ENCODE measurements around the gene UBAP2L. TPM values are rescaled to one million over a fixed set of nuclear protein-coding genes. Genes with fewer than 3 reads are reported as not detected.

Gene UBAP2L
- total RNA-seq, 1 donor from 2014 or later: 20.8 TPM

GRCh38 chr1:154241703-154242351, 21.1 kb downstream of the UBAP2L start:
- TF ChIP-seq CTCF (IDR thresholded peaks at IDR 0.05; ENCODE audit: insufficient read depth, low read length, severe bottlenecking): no peak
- FAIRE-seq (no peak), DNase-seq (ENCODE audit: low read depth) (no peak)
- Histone ChIP-seq H3K27me3 (ENCODE audit: control insufficient read depth, insufficient read depth, low read length) (no peaks in the 10 kb centered on the region), H3K36me3 (ENCODE audit: control insufficient read depth, insufficient read depth, low read length) (peaks cover 23% of the 10 kb centered on the region), H3K4me3 (ENCODE audit: low read depth, low read length) (no peak overlapping the region)

GRCh38 chr1:154253671-154254070, 32.9 kb downstream of the UBAP2L start:
- H3K36me3 ChIP-seq (ENCODE audit: control insufficient read depth, insufficient read depth, low read length): peaks cover 32% of the 10 kb centered on the region
- DNase-seq (ENCODE audit: low read depth) (no peak), FAIRE-seq (no peak)
- no peaks in the 10 kb centered on the region for H3K27me3 ChIP-seq (ENCODE audit: control insufficient read depth, insufficient read depth, low read length)
- H3K4me3 ChIP-seq (ENCODE audit: low read depth, low read length): no peak overlapping the region
- no peak for TF ChIP-seq CTCF (IDR thresholded peaks at IDR 0.05; ENCODE audit: insufficient read depth, low read length, severe bottlenecking)

DNA sequence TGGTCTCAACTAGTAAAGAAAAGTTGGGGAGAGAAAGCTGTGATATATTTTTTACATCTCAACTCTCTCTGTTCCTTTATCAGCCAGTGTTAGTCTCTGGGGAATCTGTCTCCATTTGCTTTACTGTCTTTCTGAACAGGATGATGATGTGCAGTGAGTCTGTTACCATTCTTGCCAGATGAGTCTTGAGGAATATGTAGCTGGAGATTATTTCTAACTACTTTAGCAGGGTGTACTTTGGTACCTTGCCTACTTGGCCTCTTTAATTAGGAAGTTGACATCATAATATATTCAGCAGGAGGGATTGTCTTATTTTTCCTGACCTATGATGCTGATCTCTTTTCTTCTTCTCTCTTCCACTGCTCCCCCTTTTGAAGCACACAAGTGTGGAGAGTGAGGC, 35.9 kb downstream of the UBAP2L start:
- TF ChIP-seq CTCF (IDR thresholded peaks at IDR 0.05; ENCODE audit: insufficient read depth, low read length, severe bottlenecking): no peak
- no peak for DNase-seq (ENCODE audit: low read depth)
- H3K27me3 ChIP-seq (ENCODE audit: control insufficient read depth, insufficient read depth, low read length): no peaks in the 10 kb centered on the region
- H3K36me3 ChIP-seq (ENCODE audit: control insufficient read depth, insufficient read depth, low read length): peaks cover 36% of the 10 kb centered on the region
- H3K4me3 ChIP-seq (ENCODE audit: low read depth, low read length): no peak overlapping the region
- no peak for FAIRE-seq

- Histone ChIP-seq H3K4me3 (ENCODE audit: low read depth, low read length) (no peak overlapping the region), H3K27me3 (ENCODE audit: control insufficient read depth, insufficient read depth, low read length) (no peaks in the 10 kb centered on the region), H3K36me3 (ENCODE audit: control insufficient read depth, insufficient read depth, low read length) (peaks cover 45% of the 10 kb centered on the region)
- FAIRE-seq (no peak), DNase-seq (ENCODE audit: low read depth) (no peak)
- TF ChIP-seq CTCF (IDR thresholded peaks at IDR 0.05; ENCODE audit: insufficient read depth, low read length, severe bottlenecking): no peak
Measured at GRCh38 chr1:154258784-154259183, 38.0 kb downstream of the UBAP2L start.

DNA sequence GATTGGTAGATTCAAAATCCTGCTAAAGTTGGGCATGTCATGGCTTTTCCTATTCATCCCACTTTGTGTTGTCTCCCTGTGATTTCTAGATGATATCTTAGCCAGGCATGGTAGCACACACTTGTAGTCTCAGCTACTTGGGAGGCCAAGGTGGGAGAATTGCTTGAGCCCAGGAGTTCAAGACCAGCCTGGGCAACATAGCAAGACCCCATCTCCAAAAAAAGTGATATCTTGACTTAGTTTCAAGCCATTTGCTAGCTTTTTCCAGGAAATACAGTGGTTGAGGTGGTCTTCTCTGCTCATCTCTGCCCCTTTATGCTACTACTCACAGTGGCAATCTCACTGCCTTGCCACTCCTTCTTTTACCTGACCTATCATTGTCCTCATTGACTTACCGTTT, 39.4 kb downstream of the UBAP2L start:
- H3K4me3 ChIP-seq (ENCODE audit: low read depth, low read length): no peak overlapping the region
- DNase-seq (ENCODE audit: low read depth): no peak
- TF ChIP-seq CTCF (IDR thresholded peaks at IDR 0.05; ENCODE audit: insufficient read depth, low read length, severe bottlenecking): no peak
- H3K36me3 ChIP-seq (ENCODE audit: control insufficient read depth, insufficient read depth, low read length): peaks cover 38% of the 10 kb centered on the region
- no peak for FAIRE-seq
- no peaks in the 10 kb centered on the region for H3K27me3 ChIP-seq (ENCODE audit: control insufficient read depth, insufficient read depth, low read length)

Data from bronchial epithelial cell (primary cell).